D341Med (cell line): ENCODE measurements around the gene CCDC124.

Experiments
- DNase-seq: peaks from one replicate; pipeline ENCODE4 v3.0.0; 2012; ENCODE audit warnings: low spot score

Gene CCDC124

GRCh38 chr19:17953869-17954268, 21.1 kb downstream of the CCDC124 start:
- no peak for DNase-seq

GRCh38 chr19:17954401-17954800, 21.6 kb downstream of the CCDC124 start:
- DNase-seq, result no peak

- DNase-seq, result no peak
These were observed 24.5 kb downstream of the CCDC124 start for GRCh38 chr19:17957149-17957849.

- DNase-seq, result no peak
These were observed 25.1 kb downstream of the CCDC124 start for GRCh38 chr19:17957885-17958284.

GRCh38 chr19:17963936-17964691, 31.3 kb downstream of the CCDC124 start:
- DNase-seq, result no peak

GRCh38 chr19:17965370-17966128, 32.7 kb downstream of the CCDC124 start:
- peak; percentile 31 for DNase-seq

- DNase-seq, result no peak
These were observed 33.3 kb downstream of the CCDC124 start for GRCh38 chr19:17966129-17966483.

- DNase-seq, result peak; percentile 98
These were observed 33.9 kb downstream of the CCDC124 start, which contains the start of gene KCNN1 for GRCh38 chr19:17966550-17967256. Gene KCNN1, plus strand, starts transcription at chr19:17967107. Its CDS starts 6,782 bp downstream, at chr19:17973889.

- DNase-seq, result peak; percentile 79
These were observed 34.6 kb downstream of the CCDC124 start for GRCh38 chr19:17967257-17968051.

- peak; percentile 30 for DNase-seq
These were observed 35.5 kb downstream of the CCDC124 start for GRCh38 chr19:17968362-17968761.

- DNase-seq, result peak; percentile 17
These were observed 36.4 kb downstream of the CCDC124 start for GRCh38 chr19:17969096-17969792.

GRCh38 chr19:17972230-17972629, 39.4 kb downstream of the CCDC124 start:
- DNase-seq, result no peak

GRCh38 chr19:17973759-17974158, 40.9 kb downstream of the CCDC124 start:
- no peak for DNase-seq

GRCh38 chr19:17974551-17974950, 41.7 kb downstream of the CCDC124 start:
- DNase-seq, result no peak

- peak; percentile 17 for DNase-seq
These were observed 42.2 kb downstream of the CCDC124 start for GRCh38 chr19:17975032-17975431.

- DNase-seq, result no peak
These were observed 44.2 kb downstream of the CCDC124 start for GRCh38 chr19:17977021-17977420.

- DNase-seq, result no peak
These were observed 44.7 kb downstream of the CCDC124 start for GRCh38 chr19:17977488-17977887.

GRCh38 chr19:17981611-17982010, 48.8 kb downstream of the CCDC124 start:
- DNase-seq, result no peak

GRCh38 chr19:17982430-17982829, 49.6 kb downstream of the CCDC124 start:
- no peak for DNase-seq

GRCh38 chr19:17985037-17985818, 52.4 kb downstream of the CCDC124 start:
- no peak for DNase-seq
